ENCODE data around the gene ZBTB20. TPM values are rescaled to one million over a fixed set of nuclear protein-coding genes. Genes with fewer than 3 reads are reported as not detected.

The ZBTB20 gene
- total and polyA plus RNA-seq, 10 of the 15 experiments (the other 5 are each of a cell fraction or from before 2014, with no cell fraction given): 0.20 to 5.5 (median 2.2) TPM

- TF ChIP-seq ATF2 (IDR thresholded peaks at IDR 0.05; ENCODE audit: low read length) (no peak), BACH1 (IDR thresholded peaks at IDR 0.05; ENCODE audit: borderline replicate concordance) (no peak), DPF2 (IDR thresholded peaks at IDR 0.05) (no peak), HSF1 (IDR thresholded peaks at IDR 0.05; ENCODE audit: low read depth, low read length) (no peak), ZZZ3 (IDR thresholded peaks at IDR 0.05; ENCODE audit: control insufficient read depth, insufficient read length, low read depth) (no peak), USF2 (IDR thresholded peaks at IDR 0.05; ENCODE audit: borderline replicate concordance, low read depth, low read length) (no peak), KLF5 (IDR thresholded peaks at IDR 0.05; ENCODE audit: partially characterized antibody) (no peak), ATF3 (IDR thresholded peaks at IDR 0.05; ENCODE audit: borderline replicate concordance, extremely low read depth, low read depth, low read length) (no peak), ZNF592 (IDR thresholded peaks at IDR 0.05) (no peak), NR2F1 (conservative IDR thresholded peaks at IDR 0.05) (no peak)
These were observed 853.1 kb downstream of the ZBTB20 start, which contains the start of gene TIGIT (continued) for GRCh38 chr3:114293838-114294535.
